Stomach (tissue), 9 donors: ENCODE results near the gene ZNF775. TPM values are rescaled to one million over a fixed set of nuclear protein-coding genes. Genes with fewer than 3 reads are reported as not detected.
A peak's percentile ranks its signal among the peaks of the same experiment; 100 is the strongest.

Experiments
- DNase-seq, 2 donors: peaks; one replicate each; pipeline versions ENCODE4 v3.0.0 to v3.0.0-alpha.2; 2013 to 2019
- H3K27ac ChIP-seq, 5 donors: fragments of 200-600 bp in 4 of 5; sonication (generic) in 4 of 5; one replicate each; pipeline ENCODE4 v1.5.1; 2013 to 2019; ENCODE audit warnings: mild to moderate bottlenecking in 1 of 5, moderate library complexity in 1 of 5
- H3K27me3 ChIP-seq, 3 donors: fragments of 200-600 bp; sonication (generic); one replicate each; pipeline ENCODE4 v1.5.1; 2017 to 2019; ENCODE audit warnings: mixed run types in 1 of 3
- H3K36me3 ChIP-seq, 4 donors: fragments of 200-600 bp; sonication (generic); 1 replicate in 3 of 4; 2 replicates in 1 of 4; pipeline ENCODE4 v1.5.1; 2016 to 2019
- H3K4me1 ChIP-seq, 4 donors: fragments of 200-600 bp; sonication (generic); one replicate each; pipeline ENCODE4 v1.5.1; 2016 to 2019
- H3K4me3 ChIP-seq, 4 donors: fragments of 200-600 bp; sonication (generic) in 3 of 4; one replicate each; pipeline ENCODE4 v1.5.1; 2016 to 2019; ENCODE audit warnings: mild to moderate bottlenecking in 1 of 4
- H3K9me3 ChIP-seq, 4 donors: fragments of 200-600 bp; sonication (generic); one replicate each; pipeline ENCODE4 v1.5.1; 2016 to 2019
- CTCF ChIP-seq, 7 experiments: fragments of 450-650 bp in 4 of 7; fragments of 200-600 bp in 3 of 7; sonication (generic) in 3 of 7; IDR thresholded peaks; one replicate each; pipeline ENCODE4 v1.5.1; 2016 to 2019; ENCODE audit warnings: antibody characterized with exemption in 7 of 7, control low read depth in 2 of 7, mild to moderate bottlenecking in 1 of 7
- EP300 ChIP-seq: sonication (generic); formaldehyde crosslinking; IDR thresholded peaks from one replicate; pipeline ENCODE4 v1.6.1; 2017; ENCODE audit warnings: antibody characterized with exemption
- POLR2A ChIP-seq, 4 donors: fragments of 450-650 bp; IDR thresholded peaks; one replicate each; pipeline ENCODE4 v1.6.1; 2016; ENCODE audit warnings: antibody characterized with exemption in 4 of 4, control low read depth in 2 of 4, mild to moderate bottlenecking in 1 of 4, moderate library complexity in 1 of 4
- POLR2AphosphoS5 ChIP-seq, 3 donors: sonication (generic); formaldehyde crosslinking; IDR thresholded peaks; one replicate each; pipeline ENCODE4 v1.6.1; 2016; ENCODE audit warnings: antibody characterized with exemption in 3 of 3
- WGBS, 5 donors: extraction: QIAGEN DNeasy Blood & Tissue Kit in 3 of 5; methylation state at CpG; one replicate each; pipeline versions ENCODE4 v1.1.5 to v1.1.7; 2013 to 2018; 5-methylcytosine and 5-hydroxymethylcytosine counted together
- intact Hi-C: fragments of 100-400 bp; cut with DNase I; formaldehyde crosslinking; loops from one replicate; pipeline ENCODE4 v1.15.1; 2023; ENCODE audit warnings: low total_unique reads
- polyA plus RNA-seq, 3 donors: library from polyadenylated mRNA; stranded (reverse); fragments of 200-250 nt; gene quantifications; one replicate each; pipeline ENCODE4 v1.2.3, GENCODE V29; 2013
- total RNA-seq, 5 donors: library from RNA; depleted of rRNA; stranded (reverse); fragments of >200 nt; gene quantifications; one replicate each; pipeline versions ENCODE4 v1.1.0 to v1.2.3, GENCODE V29; 2014 to 2016
- donor health status: healthy with polysubstance abuse.
- donor health status: Bipolar disorder and iron deficiency.
- donor health status: healthy.

Gene ZNF775
- total and polyA plus RNA-seq, 8 donors, result 1.8 to 17.0 (median 2.5) TPM; not detected in 2

- H3K4me1 ChIP-seq, result peaks cover 13 to 25% (median 22%) of the 10 kb centered on the region in 4 donors
- no peak overlapping the region for H3K4me3 ChIP-seq
- no peak for DNase-seq
- TF ChIP-seq CTCF (IDR thresholded peaks at IDR 0.05), result no peak
- no peaks in the 10 kb centered on the region for H3K36me3 ChIP-seq
- intact Hi-C loops, result no loop called here
- 89 to 100% (median 94%) methylated on average over 1 of the region's 1 CpG for WGBS, 5 donors
- H3K27ac ChIP-seq, result no peak overlapping the region
- peaks cover 0 to 24% (median 13%) of the 10 kb centered on the region in 3 donors for H3K27me3 ChIP-seq
- H3K9me3 ChIP-seq, result peaks cover 0 to 7% (median 0%) of the 10 kb centered on the region in 4 donors
These were observed 34.1 kb upstream of the ZNF775 start for GRCh38 chr7:150345012-150345411.

- intact Hi-C loops, result no loop called here
- H3K27me3 ChIP-seq, result peaks cover 0 to 6% (median 0%) of the 10 kb centered on the region in 3 donors
- 85 to 96% (median 92%) methylated on average over 5 of the region's 5 CpGs for WGBS, 5 donors
- TF ChIP-seq EP300 (no peak), POLR2A (IDR thresholded peaks at IDR 0.05) (no peak)
- H3K9me3 ChIP-seq, result peaks cover 0 to 7% (median 0%) of the 10 kb centered on the region in 4 donors
- H3K27ac ChIP-seq, result no peak overlapping the region
- H3K4me1 ChIP-seq, result peaks cover 2 to 10% (median 3%) of the 10 kb centered on the region in 4 donors
- H3K4me3 ChIP-seq, result no peak overlapping the region
- DNase-seq, result no peak
- H3K36me3 ChIP-seq, result no peaks in the 10 kb centered on the region
These were observed 32.2 kb upstream of the ZNF775 start for GRCh38 chr7:150346922-150347321.

- intact Hi-C loops, result no loop called here
- TF ChIP-seq EP300 (no peak), POLR2AphosphoS5 (IDR thresholded peaks at IDR 0.05) (no peak), CTCF (IDR thresholded peaks at IDR 0.05) (no peak), POLR2A (IDR thresholded peaks at IDR 0.05) (no peak)
- peaks cover 0 to 27% (median 12%) of the 10 kb centered on the region in 4 donors for H3K4me1 ChIP-seq
- no peaks in the 10 kb centered on the region for H3K9me3 ChIP-seq
- WGBS, 5 donors, result 59 to 72% (median 64%) methylated on average over 8 of the region's 8 CpGs
- H3K27me3 ChIP-seq, result no peaks in the 10 kb centered on the region
- no peak for DNase-seq
- no peaks in the 10 kb centered on the region for H3K36me3 ChIP-seq
- H3K4me3 ChIP-seq, result no peak overlapping the region
- peak overlapping the region in 1 of 5 donors; percentile 10 for H3K27ac ChIP-seq
These were observed 27.4 kb upstream of the ZNF775 start for GRCh38 chr7:150351587-150352194.

- H3K27ac ChIP-seq, result peak overlapping the region in 4 of 5 donors; percentile 46 to 68 (median 58)
- TF ChIP-seq CTCF (IDR thresholded peaks at IDR 0.05) (no peak), POLR2A (IDR thresholded peaks at IDR 0.05) (no peak), POLR2AphosphoS5 (IDR thresholded peaks at IDR 0.05) (no peak), EP300 (no peak)
- H3K27me3 ChIP-seq, result no peaks in the 10 kb centered on the region
- H3K4me3 ChIP-seq, result no peak overlapping the region
- H3K9me3 ChIP-seq, result no peaks in the 10 kb centered on the region
- H3K4me1 ChIP-seq, result peaks cover 0 to 40% (median 12%) of the 10 kb centered on the region in 4 donors
- WGBS, 5 donors, result 61 to 81% (median 67%) methylated on average over 1 of the region's 1 CpG
- DNase-seq, result peak in 1 of 2 donors; percentile 25
- no peaks in the 10 kb centered on the region for H3K36me3 ChIP-seq
- intact Hi-C loops, result no loop called here
These were observed 23.5 kb upstream of the ZNF775 start for GRCh38 chr7:150355666-150356059.

- Histone ChIP-seq H3K27ac (peak overlapping the region in 2 of 5 donors; percentile 46 to 68), H3K9me3 (no peaks in the 10 kb centered on the region), H3K27me3 (no peaks in the 10 kb centered on the region), H3K4me1 (peaks cover 0 to 40% (median 12%) of the 10 kb centered on the region in 4 donors), H3K36me3 (no peaks in the 10 kb centered on the region), H3K4me3 (no peak overlapping the region)
- 31 to 44% (median 39%) methylated on average over 6 of the region's 6 CpGs for WGBS, 5 donors
- intact Hi-C loops, result no loop called here
- TF ChIP-seq POLR2AphosphoS5 (IDR thresholded peaks at IDR 0.05) (no peak), CTCF (IDR thresholded peaks at IDR 0.05) (peak in 3 of 7 experiments; percentile 50 to 61 (median 58))
- peak in 1 of 2 donors; percentile 67 for DNase-seq
These were observed 22.7 kb upstream of the ZNF775 start for GRCh38 chr7:150356265-150356897.
